Measurements from ENCODE around the gene ALMS1. TPM values are rescaled to one million over a fixed set of nuclear protein-coding genes. Genes with fewer than 3 reads are reported as not detected.
"Not testable (repeated sequence)": the region's sequence is repeated elsewhere in the genome, so short reads cannot be mapped to it uniquely, and the experiment has no call there.

The ALMS1 gene
- polyA plus RNA-seq, 1 experiment, result 9.3 TPM

GRCh38 chr2:73630662-73631266, 245.1 kb downstream of the ALMS1 start:
- H3K4me3 ChIP-seq (ENCODE audit: low read depth, low read length); H3K9me3 ChIP-seq (ENCODE audit: control insufficient read depth, insufficient read depth, low read length); DNase-seq (ENCODE audit: low read depth, low spot score); H3K27ac ChIP-seq (ENCODE audit: low read depth, low read length); POLR2A ChIA-PET; H3K27me3 ChIP-seq (ENCODE audit: control insufficient read depth, insufficient read depth, low read length): not testable (repeated sequence)
- CTCF ChIA-PET, result interaction anchor here (1.2 kb wide), 1 partner anchor 14 kb away, joined by 3 read pairs; no protein-coding TSS in a partner anchor
- peak; percentile 54 for TF ChIP-seq CTCF (IDR thresholded peaks at IDR 0.05; ENCODE audit: low read depth, low read length)

- H3K27ac ChIP-seq (ENCODE audit: low read depth, low read length); H3K4me3 ChIP-seq (ENCODE audit: low read depth, low read length); H3K27me3 ChIP-seq (ENCODE audit: control insufficient read depth, insufficient read depth, low read length); POLR2A ChIA-PET; DNase-seq (ENCODE audit: low read depth, low spot score); H3K9me3 ChIP-seq (ENCODE audit: control insufficient read depth, insufficient read depth, low read length): not testable (repeated sequence)
- CTCF ChIA-PET, result interaction anchor here (0.7 kb wide), 1 partner anchor 429 kb away, joined by 4 read pairs; no protein-coding TSS in a partner anchor
Observed at GRCh38 chr2:73636977-73637376, 251.3 kb downstream of the ALMS1 start.

GRCh38 chr2:73638429-73638828, 252.8 kb downstream of the ALMS1 start:
- POLR2A ChIA-PET, result no interaction called here
- Histone ChIP-seq H3K27me3 (ENCODE audit: control insufficient read depth, insufficient read depth, low read length) (peaks cover 6% of the 10 kb centered on the region), H3K9me3 (ENCODE audit: control insufficient read depth, insufficient read depth, low read length) (peaks cover 6% of the 10 kb centered on the region; the same call in 1 of the 2 replicates), H3K4me3 (ENCODE audit: low read depth, low read length) (no peak overlapping the region), H3K27ac (ENCODE audit: low read depth, low read length) (no peak overlapping the region)
- no peak for TF ChIP-seq CTCF (IDR thresholded peaks at IDR 0.05; ENCODE audit: low read depth, low read length)
- CTCF ChIA-PET, result no interaction called here
- DNase-seq (ENCODE audit: low read depth, low spot score), result no peak

GRCh38 chr2:73640511-73640911, 254.9 kb downstream of the ALMS1 start:
- H3K9me3 ChIP-seq (ENCODE audit: control insufficient read depth, insufficient read depth, low read length), result peaks cover 6% of the 10 kb centered on the region; the same call in 1 of the 2 replicates
- ChIA-PET CTCF (no interaction called here), POLR2A (no interaction called here)
- H3K27me3 ChIP-seq (ENCODE audit: control insufficient read depth, insufficient read depth, low read length), result peaks cover 6% of the 10 kb centered on the region
- no peak overlapping the region for H3K4me3 ChIP-seq (ENCODE audit: low read depth, low read length)
- DNase-seq (ENCODE audit: low read depth, low spot score), result no peak
- TF ChIP-seq CTCF (IDR thresholded peaks at IDR 0.05; ENCODE audit: low read depth, low read length), result no peak
- H3K27ac ChIP-seq (ENCODE audit: low read depth, low read length), result no peak overlapping the region

GRCh38 chr2:73640946-73641766, 255.5 kb downstream of the ALMS1 start:
- POLR2A ChIA-PET, result no interaction called here
- Histone ChIP-seq H3K27ac (ENCODE audit: low read depth, low read length) (no peak overlapping the region), H3K9me3 (ENCODE audit: control insufficient read depth, insufficient read depth, low read length) (peaks cover 6% of the 10 kb centered on the region; the same call in 1 of the 2 replicates), H3K4me3 (ENCODE audit: low read depth, low read length) (no peak overlapping the region), H3K27me3 (ENCODE audit: control insufficient read depth, insufficient read depth, low read length) (peaks cover 6% of the 10 kb centered on the region)
- no peak for DNase-seq (ENCODE audit: low read depth, low spot score)
- TF ChIP-seq CTCF (IDR thresholded peaks at IDR 0.05; ENCODE audit: low read depth, low read length), result no peak
- CTCF ChIA-PET, result no interaction called here
